Activated gamma-delta T cell (primary cell): ENCODE measurements around the gene PCCA.
"Not testable (repeated sequence)": the region's sequence is repeated elsewhere in the genome, so short reads cannot be mapped to it uniquely, and the experiment has no call there.

Experiments used
- DNase-seq: peaks from one replicate; lab custom pipeline; 2025; lab: John Stamatoyannopoulos, UW

Gene PCCA

DNA sequence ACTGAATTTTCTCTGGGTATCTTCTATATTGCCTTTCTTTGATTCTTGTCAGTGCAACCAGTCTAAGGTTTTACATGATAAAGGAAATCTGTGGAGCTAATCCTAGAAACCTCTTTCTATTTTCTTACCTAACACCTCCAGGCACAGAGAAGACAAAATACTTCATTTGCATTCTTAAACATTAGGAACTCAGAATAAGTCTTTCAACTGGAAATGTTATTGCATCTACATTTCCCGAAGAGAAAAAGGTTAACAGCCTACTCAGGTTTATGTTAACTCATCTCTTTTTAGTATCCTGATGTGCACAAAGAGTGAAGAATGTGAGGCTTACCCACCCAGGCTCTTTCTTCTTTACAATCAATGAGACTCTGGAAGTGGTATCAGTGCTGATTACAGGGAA lies 106.7 kb downstream of the PCCA start:
- no peak for DNase-seq

- no peak for DNase-seq
These were observed 107.5 kb downstream of the PCCA start for GRCh38 chr13:100196375-100196774.

- no peak for DNase-seq
These were observed 108.2 kb downstream of the PCCA start for GRCh38 chr13:100197116-100197515.

DNA sequence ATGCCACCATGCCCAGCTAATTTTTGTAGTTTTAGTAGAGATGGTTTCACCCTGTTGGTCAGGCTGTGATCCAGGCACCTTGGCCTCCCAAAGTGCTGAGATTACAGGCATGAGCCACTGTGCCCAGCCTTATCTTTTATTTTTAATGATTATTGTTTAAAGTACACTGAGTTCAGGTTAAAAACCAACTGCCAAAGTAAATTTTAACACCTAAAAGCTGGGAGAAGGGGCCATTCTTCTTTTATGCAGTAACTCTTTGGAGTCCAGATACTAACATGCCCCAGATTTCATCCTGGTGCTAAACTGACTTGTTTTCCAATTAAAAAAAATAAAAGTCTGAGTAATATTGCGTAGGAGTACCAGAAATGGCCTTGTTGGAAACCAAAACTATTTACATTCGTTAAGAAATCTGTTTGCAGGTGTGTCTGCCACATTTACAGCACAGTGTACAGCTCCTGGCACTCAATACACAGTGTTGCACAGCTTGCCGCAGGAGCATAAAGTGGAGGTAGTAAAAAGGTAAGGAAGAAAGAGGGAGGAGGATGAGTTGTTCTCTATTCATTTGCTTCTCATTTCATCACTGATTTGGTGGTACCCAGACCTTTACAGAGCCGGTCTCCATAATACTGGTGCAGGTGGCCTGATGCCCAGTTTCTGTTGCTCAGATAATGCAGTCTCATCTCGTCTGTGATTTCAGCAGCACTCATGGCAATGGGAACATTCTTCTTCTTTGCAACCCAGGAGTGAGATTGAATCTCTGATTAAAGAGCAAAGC lies 108.9 kb downstream of the PCCA start:
- DNase-seq = no peak

DNA sequence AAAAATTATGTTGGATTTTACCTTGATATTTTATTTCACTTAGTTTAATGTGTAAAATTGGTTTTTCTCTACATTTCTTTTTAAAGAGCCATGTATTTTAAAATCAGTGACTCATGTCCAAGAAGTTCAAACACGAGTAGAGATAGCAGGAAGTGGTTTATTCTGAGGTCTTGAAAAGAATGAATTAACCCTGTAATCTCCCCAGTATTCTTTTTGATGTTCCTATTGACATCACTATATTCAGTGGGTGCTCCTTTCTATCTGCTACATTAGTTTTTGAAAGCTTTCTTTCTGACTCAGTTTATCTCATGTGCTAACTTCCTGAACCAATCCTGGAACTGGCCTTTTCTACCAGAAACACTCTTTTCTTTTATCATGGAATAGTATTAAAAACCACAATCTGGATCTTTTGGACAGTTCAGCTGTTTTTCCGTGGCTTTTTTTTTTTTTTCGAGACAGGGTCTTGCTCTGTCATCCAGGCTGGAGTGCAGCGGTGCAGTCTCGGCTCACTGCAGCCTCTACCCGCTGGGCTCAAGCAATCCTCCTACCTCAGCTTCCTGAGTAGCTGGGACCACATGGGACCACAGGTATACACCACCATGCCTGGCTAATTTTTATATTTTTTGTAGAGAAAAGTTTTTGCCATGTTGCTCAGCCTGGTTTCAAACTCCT lies 114.9 kb downstream of the PCCA start:
- no peak for DNase-seq

DNA sequence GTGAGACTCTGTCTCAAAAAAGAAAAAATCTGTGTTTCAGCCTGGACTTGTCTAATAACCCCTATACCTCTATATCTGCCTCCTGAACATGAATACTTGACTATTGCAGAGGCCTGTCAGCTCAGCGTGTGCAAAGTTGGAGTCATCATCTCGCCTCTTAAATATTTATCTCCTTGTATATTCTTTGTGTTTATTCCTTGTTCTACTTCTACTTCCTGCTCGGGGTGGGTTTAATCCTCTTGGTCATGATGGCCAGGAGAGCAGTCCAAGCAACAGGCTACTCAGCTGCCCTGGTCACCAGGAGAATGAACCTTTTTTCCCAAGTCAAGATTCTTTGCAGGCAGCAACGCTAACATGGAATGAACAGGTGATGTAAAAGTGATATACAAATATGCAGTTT lies 119.1 kb downstream of the PCCA start:
- DNase-seq = no peak

- no peak for DNase-seq
These were observed 119.7 kb downstream of the PCCA start for GRCh38 chr13:100208626-100209025.

DNA sequence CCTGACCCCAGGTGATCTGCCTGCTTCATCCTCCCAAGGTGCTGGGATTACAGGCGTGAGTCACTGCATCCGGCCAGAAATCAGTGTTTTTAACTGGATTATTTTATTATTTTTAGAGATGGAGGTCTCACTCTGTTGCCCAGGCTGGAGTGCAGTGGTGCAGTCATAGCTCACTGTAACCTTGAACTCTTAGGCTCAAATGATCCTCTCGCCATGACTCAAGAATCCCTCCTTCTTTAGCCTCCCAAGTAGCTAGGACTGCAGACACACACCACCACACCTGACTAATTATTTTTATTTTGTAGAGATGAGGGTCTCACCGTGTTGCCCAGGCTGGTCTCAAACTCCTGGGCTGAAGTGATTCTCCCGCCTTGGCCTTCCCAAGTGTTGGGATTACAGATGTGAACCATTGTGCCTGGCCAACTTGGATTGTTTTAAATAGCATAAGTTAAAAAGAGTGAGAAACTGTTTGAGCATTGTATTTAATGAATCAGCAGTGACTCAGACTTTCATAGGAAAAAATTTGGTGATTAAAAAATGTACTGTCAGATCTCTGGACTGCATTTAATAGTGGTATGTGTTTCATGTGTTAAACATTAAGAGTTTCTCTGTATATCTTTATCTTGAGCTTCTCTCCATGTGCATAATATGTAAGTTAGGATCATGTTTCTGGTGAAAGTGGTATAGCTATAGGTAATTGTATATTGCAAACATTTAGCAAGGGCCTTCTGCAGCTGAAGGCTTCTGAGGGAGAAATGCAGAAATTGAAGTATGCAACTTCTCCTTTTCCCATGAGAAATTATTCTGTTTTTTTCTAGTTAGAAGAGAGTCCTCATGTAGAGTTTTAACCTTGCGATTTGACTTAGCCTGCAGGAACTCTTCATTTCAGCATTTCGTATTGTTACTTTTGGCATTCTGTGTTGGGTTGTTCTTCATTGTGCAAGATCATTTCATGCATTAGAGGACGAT lies 121.2 kb downstream of the PCCA start:
- no peak for DNase-seq

DNA sequence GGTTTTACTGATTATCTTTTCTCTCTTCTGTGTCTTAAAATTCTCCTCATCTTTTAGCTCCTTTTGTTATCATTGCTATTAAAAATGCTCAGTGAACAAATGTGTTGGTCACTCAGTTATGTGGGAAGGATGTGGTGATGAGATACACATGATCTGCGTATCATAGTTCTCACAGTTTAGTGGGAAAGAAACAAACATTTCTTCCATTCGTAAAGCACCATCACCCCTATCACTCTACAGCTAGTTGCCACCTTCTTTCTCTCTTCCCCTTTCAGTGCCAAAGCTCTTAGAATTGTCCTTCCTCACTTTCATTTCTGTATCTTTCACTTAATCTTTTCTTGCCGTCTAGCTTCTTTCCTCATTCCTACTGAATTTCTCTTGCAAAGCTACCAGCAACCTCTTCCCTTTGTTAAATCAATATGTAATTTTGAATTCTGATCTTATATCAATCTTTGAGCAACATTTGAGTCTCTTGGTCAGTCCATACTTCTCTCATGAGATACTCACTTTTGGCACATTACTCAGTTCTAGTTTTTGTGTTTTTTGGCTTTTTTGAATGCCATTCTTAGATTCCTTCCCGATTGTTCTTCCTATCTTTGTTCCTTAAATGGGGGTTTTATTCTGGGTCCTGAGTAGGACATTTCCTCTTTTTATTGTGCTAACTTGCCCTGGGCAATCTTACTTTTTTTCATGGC lies 122.3 kb downstream of the PCCA start:
- no peak for DNase-seq

GRCh38 chr13:100212904-100213553 lies 124.1 kb downstream of the PCCA start:
- DNase-seq = no peak

- DNase-seq = no peak
These were observed 124.7 kb downstream of the PCCA start for GRCh38 chr13:100213576-100213975.

DNA sequence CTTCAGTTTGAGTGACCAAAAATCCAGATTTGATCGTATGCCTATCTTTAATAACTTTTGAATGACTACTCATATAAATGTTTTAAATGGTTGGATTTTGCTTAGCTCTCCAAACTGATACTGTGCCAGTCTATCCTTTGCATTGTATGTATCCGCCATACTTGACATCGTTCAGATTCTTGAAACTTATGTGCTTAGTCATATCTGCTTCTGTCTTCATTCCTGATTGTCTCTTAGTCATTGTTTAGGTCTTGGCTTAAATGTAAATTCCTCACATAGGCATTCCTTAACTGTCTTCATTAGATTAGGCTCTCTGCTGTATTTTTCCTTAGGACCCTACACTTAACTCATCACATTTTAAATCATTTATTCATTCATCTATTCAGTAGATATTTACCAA lies 126.0 kb downstream of the PCCA start:
- DNase-seq = no peak

GRCh38 chr13:100221166-100221565 lies 132.3 kb downstream of the PCCA start:
- no peak for DNase-seq

- not testable (repeated sequence) for DNase-seq
These were observed 135.2 kb downstream of the PCCA start for GRCh38 chr13:100223966-100224530.

DNA sequence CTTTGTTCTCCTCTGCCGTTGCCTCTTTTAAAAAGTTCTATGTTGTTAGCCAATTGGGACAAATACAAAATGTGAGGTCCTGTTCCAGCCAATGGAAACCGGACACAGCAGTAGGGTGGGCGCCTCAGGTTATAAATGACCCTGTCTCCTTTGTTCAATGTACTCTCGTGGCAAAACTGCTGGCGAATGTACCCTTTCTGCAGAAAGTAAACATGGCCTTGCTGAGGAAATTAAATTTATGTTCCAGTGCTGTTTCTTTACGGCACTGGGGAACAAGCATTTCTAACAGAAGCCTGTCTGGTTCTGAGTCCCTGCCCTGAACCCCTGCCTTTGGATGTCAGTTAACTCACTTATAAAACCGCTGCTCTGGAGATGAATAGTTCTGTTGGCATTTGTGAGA lies 140.7 kb downstream of the PCCA start:
- no peak for DNase-seq

- no peak for DNase-seq
These were observed 141.9 kb downstream of the PCCA start for GRCh38 chr13:100230769-100231149.

DNA sequence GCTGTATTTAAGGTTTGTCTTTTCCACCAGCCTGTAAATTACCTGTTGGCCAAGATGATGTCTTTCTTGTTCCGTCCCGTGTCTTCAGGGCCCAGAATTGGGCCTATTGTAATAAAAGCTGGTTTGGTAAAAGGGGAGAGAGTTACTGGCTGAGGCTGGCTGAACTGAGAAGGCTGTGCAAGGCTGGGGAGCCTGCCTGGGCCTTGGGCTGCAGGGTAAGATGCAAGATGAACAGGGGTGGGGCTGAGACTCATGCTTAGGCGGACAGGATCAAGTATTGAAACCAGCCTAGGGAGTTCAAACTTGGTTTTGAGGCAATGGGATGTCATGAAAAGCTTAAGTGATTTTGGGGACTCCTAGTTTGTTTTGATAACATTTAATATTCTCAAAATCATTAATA lies 142.3 kb downstream of the PCCA start:
- no peak for DNase-seq

DNA sequence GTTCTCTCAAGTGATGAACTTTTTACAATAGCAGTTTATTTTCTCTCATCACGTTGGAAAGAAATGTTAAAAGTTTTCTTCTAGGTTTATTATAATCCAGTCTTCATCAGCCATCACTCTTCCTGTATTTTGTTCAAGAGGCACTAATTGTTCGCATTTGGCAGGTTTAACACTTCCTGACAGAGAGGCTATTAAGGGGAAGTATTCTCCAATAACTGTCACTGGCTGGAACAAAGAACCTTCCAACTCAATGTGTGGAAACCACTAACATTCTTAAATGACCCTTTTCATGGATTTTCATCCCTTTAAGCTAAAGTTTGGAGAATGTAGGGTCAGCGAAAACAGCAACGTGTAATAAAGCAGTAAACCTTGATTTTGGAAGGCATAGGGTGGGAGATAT lies 145.1 kb downstream of the PCCA start:
- no peak for DNase-seq

DNA sequence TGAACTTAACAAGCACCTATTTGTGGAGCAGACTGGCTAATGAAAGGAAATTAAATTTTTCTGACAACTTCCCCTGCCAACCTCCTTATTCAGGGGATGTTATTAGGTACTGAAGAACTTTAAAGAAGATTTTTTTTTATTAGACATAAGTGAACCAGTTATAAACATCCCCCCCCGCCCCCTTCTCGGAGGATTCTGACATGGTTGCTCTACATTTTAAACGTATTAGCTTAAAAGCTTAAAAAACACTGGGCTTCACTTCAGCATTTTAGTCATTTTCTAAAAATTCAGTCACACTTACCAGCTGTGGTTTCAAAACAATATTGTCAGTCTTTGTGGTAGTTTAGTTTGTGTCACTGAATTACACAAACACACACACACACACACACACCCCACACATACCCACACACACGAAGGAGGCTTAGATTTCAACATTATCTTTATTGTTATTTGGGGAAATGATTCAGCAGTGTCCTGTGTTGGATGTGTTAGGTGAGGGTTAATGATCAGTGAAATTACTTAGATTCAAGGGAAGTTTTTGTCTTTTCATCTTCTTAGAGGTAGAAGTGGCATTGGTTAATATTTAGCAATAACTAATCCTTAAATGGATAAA lies 145.7 kb downstream of the PCCA start:
- no peak for DNase-seq

DNA sequence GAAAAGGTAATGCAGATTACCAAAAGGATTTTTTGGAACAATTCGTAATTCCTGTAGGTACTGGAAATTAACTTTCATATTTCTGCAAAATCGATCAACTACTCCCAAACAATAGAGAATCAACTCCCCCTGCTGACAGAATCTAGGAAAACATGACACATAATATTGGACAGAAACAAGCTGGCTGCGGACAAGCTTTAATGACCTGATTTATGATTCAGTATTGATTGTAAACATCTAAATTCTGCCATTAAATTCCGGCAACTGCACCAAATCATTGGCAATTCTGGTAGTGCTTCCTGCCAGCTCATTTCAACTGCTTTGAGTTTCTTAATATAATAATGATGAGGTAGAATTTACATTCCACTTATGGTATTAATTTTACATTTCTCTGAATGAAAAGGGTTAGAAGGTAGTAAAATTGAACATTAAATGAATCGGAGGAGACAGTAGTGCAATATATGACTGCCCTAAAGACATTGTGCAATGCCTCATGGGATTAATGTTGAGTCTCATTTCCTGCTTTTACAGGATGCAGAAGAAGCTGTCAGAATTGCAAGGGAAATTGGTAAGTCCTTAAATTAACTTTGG lies 146.5 kb downstream of the PCCA start:
- no peak for DNase-seq
